HG02571 (cell line): ENCODE measurements around the gene GPRIN1.

ENCODE experiments used
- ATAC-seq: cut with Tn5 transposase; IDR thresholded peaks from one replicate; pipeline ENCODE4 v1.9.1; 2021; ENCODE audit warnings: mild to moderate bottlenecking, moderate library complexity; ENCODE audit not compliant: unreplicated experiment

GPRIN1 gene

GRCh38 chr5:176609724-176610434, at the start of gene GPRIN1:
TSS of gene GPRIN1 (minus strand) at chr5:176610156. CDS start at chr5:176599834, 10,322 bp downstream.
- ATAC-seq: peak; percentile 78

- ATAC-seq: no peak
Observed at GRCh38 chr5:176659512-176659839, 49.5 kb upstream of the GPRIN1 start.

GRCh38 chr5:176658817-176659511, 49.0 kb upstream of the GPRIN1 start:
- no peak for ATAC-seq

GRCh38 chr5:176658007-176658599, 48.1 kb upstream of the GPRIN1 start:
- ATAC-seq: peak; percentile 51

GRCh38 chr5:176656467-176656990, 46.6 kb upstream of the GPRIN1 start:
- ATAC-seq: no peak

GRCh38 chr5:176654856-176655255, 44.9 kb upstream of the GPRIN1 start:
- ATAC-seq: no peak

GRCh38 chr5:176653401-176654385, 43.7 kb upstream of the GPRIN1 start:
- no peak for ATAC-seq

- no peak for ATAC-seq
Observed at GRCh38 chr5:176652136-176652535, 42.2 kb upstream of the GPRIN1 start.

GRCh38 chr5:176651472-176651980, 41.6 kb upstream of the GPRIN1 start:
- no peak for ATAC-seq

- ATAC-seq: no peak
Observed at GRCh38 chr5:176650354-176650884, 40.5 kb upstream of the GPRIN1 start.

GRCh38 chr5:176648474-176649194, 38.7 kb upstream of the GPRIN1 start:
- ATAC-seq: no peak

- no peak for ATAC-seq
Observed at GRCh38 chr5:176647843-176648473, 38.0 kb upstream of the GPRIN1 start.

GRCh38 chr5:176647030-176647842, 37.3 kb upstream of the GPRIN1 start, which contains the start of gene TSPAN17:
TSS of gene TSPAN17 (plus strand) at chr5:176647484. CDS start at chr5:176647616, 132 bp downstream.
- ATAC-seq: peak; percentile 95

GRCh38 chr5:176646707-176647029, 36.7 kb upstream of the GPRIN1 start:
- peak; percentile 7 for ATAC-seq

GRCh38 chr5:176646049-176646706, 36.2 kb upstream of the GPRIN1 start:
- ATAC-seq: no peak

GRCh38 chr5:176644878-176645670, 35.1 kb upstream of the GPRIN1 start:
- no peak for ATAC-seq

GRCh38 chr5:176644294-176644693, 34.3 kb upstream of the GPRIN1 start:
- no peak for ATAC-seq
